ENCODE results near the gene NYNRIN.
A peak's percentile ranks its signal among the peaks of the same experiment; 100 is the strongest.
"Not testable (repeated sequence)": the region's sequence is repeated elsewhere in the genome, so short reads cannot be mapped to it uniquely, and the experiment has no call there.

The NYNRIN gene
- total RNA-seq, result 0.82 to 3.9 reads per million in 2 donors

DNA sequence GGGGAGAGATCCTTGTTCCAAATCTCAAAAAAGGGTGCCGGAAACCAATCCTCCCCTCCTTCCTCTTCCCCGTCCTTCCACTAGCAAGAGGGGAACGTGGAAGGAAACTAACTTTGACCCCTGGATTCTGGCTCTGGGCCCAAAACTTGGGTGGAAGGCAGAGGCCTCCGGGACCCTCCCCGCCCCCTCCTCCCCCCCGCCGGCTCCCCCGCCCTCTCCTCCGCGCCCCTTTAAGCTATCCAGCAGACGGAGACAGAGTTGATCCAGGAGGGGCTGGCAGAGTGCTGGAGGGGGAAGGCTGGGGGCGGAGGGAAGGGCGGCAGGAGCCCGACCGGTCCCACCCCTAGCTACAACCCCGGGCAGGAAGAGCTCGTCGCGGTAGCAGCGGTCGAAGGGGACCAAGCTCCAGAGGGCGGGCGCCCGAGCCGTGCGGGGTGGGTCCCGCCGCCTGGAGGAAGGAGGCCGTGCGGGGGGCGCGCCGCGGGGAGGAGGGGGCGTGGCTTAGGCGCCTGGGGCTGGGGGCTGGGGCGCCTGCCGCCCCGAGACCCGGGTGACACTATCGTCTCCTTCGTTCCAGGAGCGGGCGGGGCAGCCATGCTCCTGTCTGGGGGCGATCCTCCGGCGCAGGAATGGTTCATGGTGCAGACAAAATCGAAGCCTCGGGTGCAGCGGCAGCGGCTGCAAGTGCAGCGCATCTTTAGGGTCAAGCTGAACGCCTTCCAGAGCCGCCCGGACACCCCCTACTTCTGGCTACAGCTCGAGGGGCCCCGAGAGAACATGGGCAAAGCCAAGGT is at the start of gene NYNRIN:
NYNRIN (plus strand) TSS at position 351 of the 794 bp plus-strand sequence; CDS start at position 595, 244 bp downstream.
- DNase-seq, result peak; percentile 28

DNA sequence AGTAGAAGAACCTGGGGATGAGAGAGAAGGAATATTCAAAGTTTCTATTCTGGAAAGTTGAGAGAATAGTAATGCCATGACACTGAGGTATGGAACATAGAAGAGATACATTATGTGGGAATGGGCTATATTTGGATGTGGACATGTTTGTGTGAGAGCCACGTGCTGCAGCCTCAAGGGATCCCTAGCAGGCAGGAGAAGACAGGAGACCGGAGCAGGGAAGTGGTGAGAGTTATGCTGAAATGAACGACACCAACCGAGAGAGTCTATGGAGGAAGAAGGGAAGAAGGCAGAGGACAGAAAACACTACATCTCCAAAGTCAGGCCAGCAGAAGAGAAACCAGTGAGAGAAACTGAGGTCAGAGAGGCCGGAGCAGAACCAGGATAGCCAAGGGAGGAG is 49.1 kb upstream of the NYNRIN start:
- no peak for DNase-seq

- DNase-seq, result no peak
Observed at GRCh38 chr14:24351517-24351916, 47.3 kb upstream of the NYNRIN start.

GRCh38 chr14:24353559-24354481 is 45.0 kb upstream of the NYNRIN start:
- DNase-seq, result no peak

DNA sequence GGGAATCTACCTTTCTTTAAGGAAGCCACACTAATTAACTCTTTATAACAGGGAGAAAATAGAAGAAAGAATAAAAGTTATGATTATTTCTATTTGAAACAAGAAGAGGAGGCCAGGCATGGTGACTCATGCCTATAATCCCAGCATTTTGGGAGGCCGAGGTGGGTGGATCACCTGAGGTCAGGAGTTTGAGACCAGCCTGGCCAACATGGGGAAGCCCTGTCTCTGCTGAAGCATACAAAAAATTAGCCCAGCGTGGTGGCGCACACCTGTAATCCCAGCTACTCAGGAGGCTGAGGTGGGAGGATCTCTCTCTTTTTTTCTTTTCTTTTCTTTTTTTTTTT is 44.3 kb upstream of the NYNRIN start:
- DNase-seq, result not testable (repeated sequence)

DNA sequence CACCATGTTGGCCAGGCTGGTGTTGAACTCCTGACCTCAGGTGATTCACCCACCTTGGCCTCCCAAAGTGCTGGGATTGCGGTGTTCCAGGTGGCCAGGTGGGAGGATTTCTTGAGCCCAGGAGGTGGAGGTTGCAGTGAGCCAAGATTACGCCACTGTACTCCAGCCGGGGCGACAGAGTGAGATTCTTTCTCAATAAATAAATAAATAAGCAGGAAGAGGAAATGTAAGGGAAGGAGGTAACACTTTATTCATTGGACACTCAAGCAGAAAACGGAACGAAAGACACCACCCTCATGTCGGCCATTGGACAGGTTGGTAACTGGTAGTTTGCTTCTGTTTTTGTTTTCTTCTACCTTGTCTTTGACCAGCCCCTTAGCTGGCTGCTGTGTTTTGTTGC is 43.8 kb upstream of the NYNRIN start:
- no peak for DNase-seq

GRCh38 chr14:24356208-24356607 is 42.6 kb upstream of the NYNRIN start:
- DNase-seq, result no peak

GRCh38 chr14:24360281-24360680 is 38.5 kb upstream of the NYNRIN start:
- no peak for DNase-seq

DNA sequence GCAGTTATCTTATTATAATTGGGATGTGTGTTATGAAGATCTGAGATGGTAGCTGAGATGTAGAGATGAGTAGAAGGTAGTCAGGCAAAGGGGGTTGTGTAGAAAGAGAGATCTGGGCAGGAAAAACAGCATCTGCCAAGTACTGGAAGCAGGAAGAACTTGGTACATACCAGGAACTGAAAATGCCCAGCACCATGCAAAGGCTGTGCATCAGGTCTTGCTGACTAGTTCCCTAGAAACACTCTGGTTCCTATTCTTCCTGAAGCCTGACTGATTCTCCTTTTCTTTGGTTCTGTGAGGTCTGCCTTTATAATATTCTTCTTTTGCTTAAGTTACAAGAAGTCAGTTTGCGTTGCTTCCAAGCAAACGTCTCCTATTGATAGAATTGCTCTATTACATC is 37.5 kb upstream of the NYNRIN start:
- no peak for DNase-seq

GRCh38 chr14:24362241-24362960 is 36.4 kb upstream of the NYNRIN start:
- no peak for DNase-seq

DNA sequence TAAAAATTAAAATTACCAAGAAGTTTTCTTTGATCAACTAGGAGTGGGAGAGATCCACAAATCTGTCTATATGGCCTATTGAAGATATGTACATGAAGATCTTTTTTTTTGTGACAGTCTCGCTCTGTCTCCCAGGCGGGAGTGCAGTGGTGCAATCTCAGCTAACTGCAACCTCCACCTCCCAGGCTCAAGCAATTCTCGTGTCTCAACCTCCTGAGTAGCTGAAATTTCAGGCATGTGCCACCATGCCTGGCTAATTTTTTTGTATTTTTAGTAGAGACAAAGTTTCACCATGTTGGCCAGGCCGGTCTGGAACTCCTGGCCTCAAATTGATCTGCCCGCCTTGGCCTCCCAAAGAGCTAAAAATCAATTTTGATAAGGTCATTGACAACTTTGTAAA is 35.4 kb upstream of the NYNRIN start:
- DNase-seq, result no peak

DNA sequence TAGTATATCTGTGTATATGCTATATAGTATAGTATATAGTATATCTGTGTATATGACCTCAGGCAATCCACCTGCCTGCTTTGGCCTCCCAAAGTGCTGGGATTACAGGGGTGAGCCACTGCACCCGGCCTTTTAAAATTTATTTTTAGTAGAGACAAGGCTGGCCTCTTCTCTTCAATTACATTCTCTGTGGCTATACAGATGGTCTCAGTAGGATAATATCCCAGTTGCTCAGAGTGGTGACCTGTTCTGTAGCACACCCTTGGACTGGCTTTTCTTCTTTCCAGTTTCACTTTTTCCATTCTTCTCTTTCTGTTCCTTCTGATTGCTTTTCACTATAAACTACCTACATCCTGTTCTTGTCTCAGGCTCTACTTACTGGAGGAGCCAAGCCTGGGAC is 34.0 kb upstream of the NYNRIN start:
- no peak for DNase-seq

DNA sequence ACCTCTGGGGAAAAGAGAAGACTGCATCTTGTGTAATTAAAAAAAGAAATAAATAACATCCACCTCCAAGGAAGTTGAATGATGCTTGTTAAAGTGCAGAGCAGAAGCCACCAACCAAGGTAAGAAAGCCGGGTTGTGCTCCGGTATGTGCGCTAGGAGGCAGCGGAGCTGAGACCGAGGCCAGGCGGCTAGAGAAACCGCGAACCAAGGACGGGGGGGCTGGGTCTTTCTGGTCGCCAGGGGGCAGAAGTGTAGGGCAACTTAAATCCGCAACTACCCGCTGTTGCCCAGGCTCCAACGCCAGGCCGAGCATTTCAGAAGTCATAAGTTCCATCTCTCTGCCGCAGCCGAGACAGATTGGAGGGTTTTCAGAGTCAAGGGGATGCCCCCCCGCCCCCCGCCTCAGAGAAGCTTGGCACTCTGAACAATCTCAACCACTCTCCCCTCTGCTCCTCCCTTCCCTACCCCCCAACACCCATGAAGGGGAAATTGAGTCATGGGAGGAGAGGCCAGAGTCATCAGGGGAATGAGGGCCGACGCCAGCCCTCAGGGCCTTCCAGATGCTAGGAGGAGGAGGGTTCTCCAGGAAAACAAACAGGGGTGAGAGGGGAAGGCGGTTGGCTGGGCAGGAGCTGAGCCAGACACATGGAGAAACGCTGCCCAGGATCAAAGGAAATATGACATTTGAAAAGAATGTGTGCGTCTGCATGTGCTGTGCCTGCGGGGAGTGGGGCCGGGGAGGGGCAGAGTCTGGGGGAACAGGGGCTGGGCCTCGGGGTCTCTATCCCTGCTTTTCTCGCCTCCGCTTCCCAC is 33.0 kb upstream of the NYNRIN start:
- no peak for DNase-seq

DNA sequence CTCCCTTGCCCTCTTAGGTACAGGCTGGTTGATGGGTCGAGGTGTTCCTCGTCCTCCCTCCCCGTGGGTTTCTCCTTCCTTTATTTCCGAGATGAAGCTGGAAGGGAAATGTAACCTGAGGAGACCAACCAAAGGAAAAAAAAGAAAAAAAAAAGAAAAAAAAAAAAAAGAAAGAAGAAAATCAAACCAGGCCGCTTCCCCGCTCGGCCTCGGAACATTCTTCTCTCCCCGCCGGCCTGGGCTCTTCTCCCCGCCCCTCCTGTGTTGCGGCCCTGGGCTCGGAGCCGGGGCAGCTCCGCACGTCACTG is 32.4 kb upstream of the NYNRIN start:
- DNase-seq, result no peak

- DNase-seq, result no peak
Observed at GRCh38 chr14:24366721-24367513, 31.9 kb upstream of the NYNRIN start.

DNA sequence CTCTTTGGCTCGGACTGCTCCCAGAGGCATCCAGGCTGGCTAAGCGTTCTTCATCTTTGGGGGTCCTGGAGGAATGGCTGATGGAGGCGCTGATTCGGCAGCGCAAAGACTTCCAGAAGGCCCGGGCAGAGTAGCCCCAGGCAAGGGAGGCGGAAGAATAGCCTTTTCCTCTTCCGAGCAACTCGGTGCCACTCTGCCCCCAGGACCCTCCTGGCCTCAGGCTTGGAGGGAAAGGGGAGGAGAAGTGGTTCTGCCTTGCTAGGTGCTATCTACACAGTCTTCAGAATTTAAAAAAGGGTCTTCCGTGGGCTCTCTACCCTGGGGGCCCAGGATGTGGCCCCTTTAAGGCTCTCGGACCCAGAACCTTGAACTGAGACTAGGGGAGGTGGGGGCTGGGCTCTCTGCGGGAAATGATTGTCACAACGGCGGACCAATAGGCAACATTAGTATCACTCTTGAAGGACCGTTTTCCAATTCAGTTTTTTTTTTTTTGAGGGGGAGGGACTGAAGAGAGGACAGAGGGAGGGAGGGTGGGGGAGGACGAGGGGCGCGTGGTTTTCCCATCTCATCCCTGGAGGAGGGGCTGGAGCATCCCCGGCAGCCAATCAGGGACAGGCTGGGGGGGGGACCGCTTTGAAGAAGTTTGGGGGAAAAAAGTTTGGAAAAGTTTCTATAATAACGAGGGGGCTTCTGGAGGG is 31.1 kb upstream of the NYNRIN start, which contains the start of gene NFATC4:
NFATC4 (plus strand) TSS at position 671 of the 698 bp plus-strand sequence. CDS start 157 bp downstream, outside the sequence.
- no peak for DNase-seq

DNA sequence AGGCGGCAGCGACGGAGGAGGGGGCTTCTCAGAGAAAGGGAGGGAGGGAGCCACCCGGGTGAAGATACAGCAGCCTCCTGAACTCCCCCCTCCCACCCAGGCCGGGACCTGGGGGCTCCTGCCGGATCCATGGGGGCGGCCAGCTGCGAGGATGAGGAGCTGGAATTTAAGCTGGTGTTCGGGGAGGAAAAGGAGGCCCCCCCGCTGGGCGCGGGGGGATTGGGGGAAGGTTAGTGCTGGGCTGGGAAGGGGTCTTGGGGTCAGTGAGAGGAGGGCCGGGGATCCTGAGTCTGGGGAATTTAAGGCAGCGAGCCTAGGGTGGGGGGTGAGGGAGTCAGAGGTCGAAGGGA is 30.6 kb upstream of the NYNRIN start:
- DNase-seq, result no peak

DNA sequence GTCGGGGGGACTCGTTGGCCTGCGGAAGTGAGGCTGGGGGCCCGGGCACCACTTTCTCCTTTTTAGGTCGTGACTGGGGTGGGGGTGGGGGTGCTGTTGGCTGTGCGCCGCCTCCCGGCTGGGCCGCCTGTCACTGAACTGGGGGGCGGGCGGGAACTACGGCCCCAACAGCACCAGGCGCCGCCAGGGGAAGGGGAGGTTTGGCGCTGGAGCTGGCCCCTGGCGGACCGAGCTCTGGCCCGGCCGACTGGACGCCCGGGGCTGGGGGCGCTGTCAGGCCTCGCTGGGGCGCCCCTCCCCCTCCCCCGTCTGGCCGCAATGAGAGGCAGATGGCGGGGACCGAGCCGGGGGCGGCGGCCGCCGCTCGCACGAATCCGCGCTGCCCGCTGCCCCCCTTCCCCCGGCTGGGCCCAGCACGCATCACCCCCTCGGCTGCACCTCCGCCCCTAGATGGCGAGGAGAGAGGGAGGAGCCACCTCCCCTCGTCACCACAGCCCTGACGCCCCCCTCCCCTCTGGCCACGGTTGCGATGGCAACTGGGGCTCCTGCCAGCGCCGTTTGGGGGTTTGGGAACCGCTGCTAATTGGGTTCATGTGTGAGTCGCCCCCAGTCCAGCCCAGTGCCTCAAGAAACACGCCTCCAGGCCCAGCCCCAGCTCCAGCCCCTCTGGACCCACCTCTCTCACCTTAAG is 30.1 kb upstream of the NYNRIN start:
- DNase-seq, result peak; percentile 31

- no peak for DNase-seq
Observed at GRCh38 chr14:24369463-24369862, 29.3 kb upstream of the NYNRIN start.

Measured in activated gamma-delta T cell (primary cell).